ENCODE data around the gene UTP4. TPM values are rescaled to one million over a fixed set of nuclear protein-coding genes. Genes with fewer than 3 reads are reported as not detected.

The UTP4 gene
- polyA plus RNA-seq, 4 donors, result 52.1 to 65.4 (median 60.8) TPM

GRCh38 chr16:69169607-69170352 is 37.3 kb downstream of the UTP4 start:
- DNase-seq (ENCODE audit: low read depth in 4 of 4, low spot score in 2 of 4), result no peak

GRCh38 chr16:69171325-69172084 is 39.1 kb downstream of the UTP4 start:
- DNase-seq (ENCODE audit: low read depth in 4 of 4, low spot score in 2 of 4), result peak in 1 of 4 donors; percentile 48

GRCh38 chr16:69176033-69176800 is 43.8 kb downstream of the UTP4 start:
- no peak for DNase-seq (ENCODE audit: low read depth in 4 of 4, low spot score in 2 of 4)

GRCh38 chr16:69179328-69180010 is 47.0 kb downstream of the UTP4 start:
- DNase-seq (ENCODE audit: low read depth in 4 of 4, low spot score in 2 of 4), result peak in 2 of 4 donors; percentile 49 to 73

- DNase-seq (ENCODE audit: low read depth in 4 of 4, low spot score in 2 of 4), result no peak
These were observed 47.5 kb downstream of the UTP4 start for GRCh38 chr16:69180011-69180338.

- no peak for DNase-seq (ENCODE audit: low read depth in 4 of 4, low spot score in 2 of 4)
These were observed 50.4 kb downstream of the UTP4 start for GRCh38 chr16:69182730-69183416.

GRCh38 chr16:69186642-69187445 is 54.4 kb downstream of the UTP4 start, which contains the start of gene SNTB2:
Gene SNTB2 (plus strand): TSS chr16:69187164. CDS start chr16:69187167, 3 bp downstream.
- peak in 3 of 4 donors; percentile 77 to 90 (median 86) for DNase-seq (ENCODE audit: low read depth in 4 of 4, low spot score in 2 of 4)

GRCh38 chr16:69187446-69188235 is 55.2 kb downstream of the UTP4 start:
- no peak for DNase-seq (ENCODE audit: low read depth in 4 of 4, low spot score in 2 of 4)

- peak in 1 of 4 donors; percentile 39 for DNase-seq (ENCODE audit: low read depth in 4 of 4, low spot score in 2 of 4)
These were observed 55.7 kb downstream of the UTP4 start for GRCh38 chr16:69188236-69188549.

- no peak for DNase-seq (ENCODE audit: low read depth in 4 of 4, low spot score in 2 of 4)
These were observed 56.3 kb downstream of the UTP4 start for GRCh38 chr16:69188716-69189115.

- DNase-seq (ENCODE audit: low read depth in 4 of 4, low spot score in 2 of 4), result no peak
These were observed 57.7 kb downstream of the UTP4 start for GRCh38 chr16:69190046-69190588.

GRCh38 chr16:69190598-69190997 is 58.1 kb downstream of the UTP4 start:
- no peak for DNase-seq (ENCODE audit: low read depth in 4 of 4, low spot score in 2 of 4)

- DNase-seq (ENCODE audit: low read depth in 4 of 4, low spot score in 2 of 4), result no peak
These were observed 58.7 kb downstream of the UTP4 start for GRCh38 chr16:69191136-69191535.

GRCh38 chr16:69193855-69194254 is 61.4 kb downstream of the UTP4 start:
- no peak for DNase-seq (ENCODE audit: low read depth in 4 of 4, low spot score in 2 of 4)

- DNase-seq (ENCODE audit: low read depth in 4 of 4, low spot score in 2 of 4), result no peak
These were observed 62.0 kb downstream of the UTP4 start for GRCh38 chr16:69194488-69194887.

GRCh38 chr16:69195369-69196029 is 63.0 kb downstream of the UTP4 start:
- no peak for DNase-seq (ENCODE audit: low read depth in 4 of 4, low spot score in 2 of 4)

- DNase-seq (ENCODE audit: low read depth in 4 of 4, low spot score in 2 of 4), result no peak
These were observed 65.1 kb downstream of the UTP4 start for GRCh38 chr16:69197573-69197972.

- DNase-seq (ENCODE audit: low read depth in 4 of 4, low spot score in 2 of 4), result no peak
These were observed 66.9 kb downstream of the UTP4 start for GRCh38 chr16:69199382-69199781.
